ENCODE results near the gene NME1. TPM values are rescaled to one million over a fixed set of nuclear protein-coding genes. Genes with fewer than 3 reads are reported as not detected.

NME1 gene
- total and polyA plus RNA-seq, 3 experiments from 2014 or later, result 61.2 to 404 (median 401) TPM

DNA sequence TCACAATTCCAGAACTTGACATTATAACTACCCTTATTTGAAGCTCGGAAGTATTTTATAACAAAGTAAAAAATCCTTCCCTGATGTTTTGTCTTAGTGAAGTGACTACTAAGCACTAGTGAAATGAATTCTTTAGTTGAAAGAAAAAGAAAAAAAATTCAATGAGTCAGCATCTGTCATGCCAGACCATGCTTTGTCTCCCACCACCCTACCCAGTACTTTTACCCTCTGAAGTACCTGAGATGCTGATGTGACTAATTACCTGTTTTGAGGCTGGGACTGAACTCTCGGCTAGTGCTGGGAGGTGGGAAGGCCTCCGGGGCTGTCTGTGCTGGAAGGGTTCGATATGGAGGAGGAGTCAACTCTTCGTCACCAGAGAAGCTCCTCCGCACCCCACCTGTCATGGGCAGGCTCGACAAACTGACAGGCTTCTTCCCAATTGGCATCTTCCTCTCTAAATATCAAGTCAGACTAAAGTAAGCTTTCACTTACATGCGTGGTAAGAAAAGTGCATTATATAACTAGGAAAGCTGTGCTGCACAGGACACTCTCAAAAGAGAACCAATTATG lies 32.5 kb downstream of the NME1 start:
- H3K27me3 Mint-ChIP-seq, result no peaks in the 10 kb centered on the region
- H3K27ac ChIP-seq (ENCODE audit: low read depth, low read length), result no peak overlapping the region
- H3K4me1 ChIP-seq (ENCODE audit: insufficient read depth, low read length), result no peaks in the 10 kb centered on the region
- H3K27me3 ChIP-seq (ENCODE audit: insufficient read depth, low read length, poor library complexity, severe bottlenecking), result no peaks in the 10 kb centered on the region
- H3K4me3 Mint-ChIP-seq, result no peak overlapping the region
- H3K4me1 Mint-ChIP-seq, result peaks cover 0 to 4% (median 0%) of the 10 kb centered on the region in 3 donors
- CTCF ChIA-PET, result no interaction called here
- H3K4me3 ChIP-seq (ENCODE audit: low read length), result no peak overlapping the region
- H3K9me3 Mint-ChIP-seq, result no peaks in the 10 kb centered on the region
- H3K36me3 Mint-ChIP-seq, result peaks cover 0 to 73% (median 10%) of the 10 kb centered on the region in 3 donors
- no peak for DNase-seq
- no peaks in the 10 kb centered on the region for H3K36me3 ChIP-seq (ENCODE audit: insufficient read depth, low read length)
- H3K9me3 ChIP-seq (ENCODE audit: low read length), result no peaks in the 10 kb centered on the region
- peak overlapping the region in 4 of 8 donors; percentile 42 to 89 (median 72) for H3K27ac Mint-ChIP-seq
- POLR2A ChIA-PET, result no interaction called here

GRCh38 chr17:51188271-51188833 lies 35.0 kb downstream of the NME1 start:
- no peak for DNase-seq
- Histone ChIP-seq H3K4me3 (ENCODE audit: low read length) (no peak overlapping the region), H3K27ac (ENCODE audit: low read depth, low read length) (no peak overlapping the region), H3K4me1 (ENCODE audit: insufficient read depth, low read length) (no peaks in the 10 kb centered on the region), H3K36me3 (ENCODE audit: insufficient read depth, low read length) (peaks cover 15% of the 10 kb centered on the region), H3K27me3 (ENCODE audit: insufficient read depth, low read length, poor library complexity, severe bottlenecking) (no peaks in the 10 kb centered on the region), H3K9me3 (ENCODE audit: low read length) (no peaks in the 10 kb centered on the region)
- Mint-ChIP-seq H3K9me3 (no peaks in the 10 kb centered on the region), H3K27ac (peak overlapping the region in 1 of 8 donors; percentile 81), H3K4me1 (peaks cover 0 to 4% (median 0%) of the 10 kb centered on the region in 3 donors), H3K36me3 (peaks cover 0 to 75% (median 15%) of the 10 kb centered on the region in 3 donors), H3K27me3 (no peaks in the 10 kb centered on the region), H3K4me3 (no peak overlapping the region)
- CTCF ChIA-PET, result no interaction called here
- POLR2A ChIA-PET, result no interaction called here

DNA sequence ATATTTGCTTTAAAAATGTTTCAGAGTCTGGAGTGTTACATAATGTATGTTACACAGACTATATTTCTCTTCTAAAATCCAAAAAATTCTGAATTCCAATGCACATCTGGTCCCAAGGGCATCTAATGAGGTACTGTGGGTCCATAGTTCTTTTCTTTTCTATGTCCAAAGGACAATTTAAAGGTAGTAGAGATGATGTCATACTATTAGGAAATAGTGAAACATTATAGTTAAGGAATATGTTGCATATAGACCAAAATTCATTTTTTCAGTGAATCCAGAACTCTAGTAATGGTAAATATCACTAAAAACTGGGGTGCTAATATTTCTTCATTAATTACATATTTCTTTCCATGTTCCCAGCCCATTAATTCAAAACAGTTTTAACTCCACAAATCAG lies 35.8 kb downstream of the NME1 start:
- ChIA-PET CTCF (no interaction called here), POLR2A (no interaction called here)
- H3K36me3 Mint-ChIP-seq, result peaks cover 0 to 76% (median 18%) of the 10 kb centered on the region in 3 donors
- H3K9me3 ChIP-seq (ENCODE audit: low read length), result no peaks in the 10 kb centered on the region
- no peaks in the 10 kb centered on the region for H3K27me3 ChIP-seq (ENCODE audit: insufficient read depth, low read length, poor library complexity, severe bottlenecking)
- H3K27ac Mint-ChIP-seq, result peak overlapping the region in 3 of 8 donors; percentile 32 to 82 (median 67)
- H3K9me3 Mint-ChIP-seq, result no peaks in the 10 kb centered on the region
- peaks cover 0 to 4% (median 0%) of the 10 kb centered on the region in 3 donors for H3K4me1 Mint-ChIP-seq
- H3K36me3 ChIP-seq (ENCODE audit: insufficient read depth, low read length), result peaks cover 23% of the 10 kb centered on the region
- H3K4me3 ChIP-seq (ENCODE audit: low read length), result no peak overlapping the region
- H3K27ac ChIP-seq (ENCODE audit: low read depth, low read length), result no peak overlapping the region
- H3K4me1 ChIP-seq (ENCODE audit: insufficient read depth, low read length), result no peaks in the 10 kb centered on the region
- H3K4me3 Mint-ChIP-seq, result no peak overlapping the region
- DNase-seq, result no peak
- H3K27me3 Mint-ChIP-seq, result no peaks in the 10 kb centered on the region

DNA sequence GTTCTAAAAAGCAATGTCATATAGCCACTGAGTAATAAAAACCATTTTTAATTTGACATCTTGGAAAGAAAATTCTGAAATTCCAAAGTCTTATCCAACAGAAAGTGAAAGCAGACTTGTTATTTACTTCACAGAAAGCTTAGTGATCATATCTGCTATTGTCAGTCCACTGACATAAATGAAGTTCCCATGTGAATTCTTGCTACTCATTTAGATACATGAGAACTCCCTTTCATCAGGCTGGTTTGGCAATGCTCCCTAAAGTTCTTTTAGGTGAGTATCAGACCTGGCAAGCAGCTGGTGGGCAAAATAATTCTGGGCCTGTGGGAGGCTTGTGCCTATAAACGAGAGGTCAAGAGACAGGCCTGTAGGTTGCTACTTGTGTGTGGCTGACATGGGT lies 36.3 kb downstream of the NME1 start:
- Histone ChIP-seq H3K36me3 (ENCODE audit: insufficient read depth, low read length) (peaks cover 24% of the 10 kb centered on the region), H3K27ac (ENCODE audit: low read depth, low read length) (no peak overlapping the region), H3K27me3 (ENCODE audit: insufficient read depth, low read length, poor library complexity, severe bottlenecking) (no peaks in the 10 kb centered on the region), H3K4me1 (ENCODE audit: insufficient read depth, low read length) (no peaks in the 10 kb centered on the region), H3K4me3 (ENCODE audit: low read length) (no peak overlapping the region), H3K9me3 (ENCODE audit: low read length) (no peaks in the 10 kb centered on the region)
- peak overlapping the region in 6 of 8 donors; percentile 30 to 82 (median 58) for H3K27ac Mint-ChIP-seq
- no peaks in the 10 kb centered on the region for H3K27me3 Mint-ChIP-seq
- no peak for DNase-seq
- peaks cover 0 to 4% (median 0%) of the 10 kb centered on the region in 3 donors for H3K4me1 Mint-ChIP-seq
- peaks cover 0 to 74% (median 18%) of the 10 kb centered on the region in 3 donors for H3K36me3 Mint-ChIP-seq
- no peaks in the 10 kb centered on the region for H3K9me3 Mint-ChIP-seq
- POLR2A ChIA-PET, result no interaction called here
- H3K4me3 Mint-ChIP-seq, result no peak overlapping the region
- CTCF ChIA-PET, result no interaction called here

- Histone ChIP-seq H3K27ac (ENCODE audit: low read depth, low read length) (no peak overlapping the region), H3K27me3 (ENCODE audit: insufficient read depth, low read length, poor library complexity, severe bottlenecking) (no peaks in the 10 kb centered on the region), H3K4me1 (ENCODE audit: insufficient read depth, low read length) (no peaks in the 10 kb centered on the region), H3K4me3 (ENCODE audit: low read length) (no peak overlapping the region), H3K36me3 (ENCODE audit: insufficient read depth, low read length) (peaks cover 24% of the 10 kb centered on the region), H3K9me3 (ENCODE audit: low read length) (no peaks in the 10 kb centered on the region)
- no peaks in the 10 kb centered on the region for H3K27me3 Mint-ChIP-seq
- CTCF ChIA-PET, result no interaction called here
- no peak for DNase-seq
- POLR2A ChIA-PET, result no interaction called here
- H3K9me3 Mint-ChIP-seq, result no peaks in the 10 kb centered on the region
- H3K27ac Mint-ChIP-seq, result no peak overlapping the region
- no peaks in the 10 kb centered on the region for H3K4me1 Mint-ChIP-seq
- H3K4me3 Mint-ChIP-seq, result no peak overlapping the region
- H3K36me3 Mint-ChIP-seq, result peaks cover 0 to 70% (median 14%) of the 10 kb centered on the region in 3 donors
Measured at GRCh38 chr17:51191895-51192294, 38.5 kb downstream of the NME1 start.

- no peak for DNase-seq
- Mint-ChIP-seq H3K9me3 (no peaks in the 10 kb centered on the region), H3K27ac (peak overlapping the region in 5 of 8 donors; percentile 6 to 87 (median 32)), H3K36me3 (peaks cover 0 to 76% (median 16%) of the 10 kb centered on the region in 3 donors), H3K4me3 (no peak overlapping the region), H3K4me1 (peaks cover 0 to 6% (median 5%) of the 10 kb centered on the region in 3 donors), H3K27me3 (no peaks in the 10 kb centered on the region)
- Histone ChIP-seq H3K27ac (ENCODE audit: low read depth, low read length) (no peak overlapping the region), H3K4me3 (ENCODE audit: low read length) (no peak overlapping the region), H3K9me3 (ENCODE audit: low read length) (no peaks in the 10 kb centered on the region), H3K36me3 (ENCODE audit: insufficient read depth, low read length) (peaks cover 30% of the 10 kb centered on the region), H3K4me1 (ENCODE audit: insufficient read depth, low read length) (no peaks in the 10 kb centered on the region), H3K27me3 (ENCODE audit: insufficient read depth, low read length, poor library complexity, severe bottlenecking) (no peaks in the 10 kb centered on the region)
- ChIA-PET CTCF (no interaction called here), POLR2A (no interaction called here)
Measured at GRCh38 chr17:51197754-51198153, 44.4 kb downstream of the NME1 start.

DNA sequence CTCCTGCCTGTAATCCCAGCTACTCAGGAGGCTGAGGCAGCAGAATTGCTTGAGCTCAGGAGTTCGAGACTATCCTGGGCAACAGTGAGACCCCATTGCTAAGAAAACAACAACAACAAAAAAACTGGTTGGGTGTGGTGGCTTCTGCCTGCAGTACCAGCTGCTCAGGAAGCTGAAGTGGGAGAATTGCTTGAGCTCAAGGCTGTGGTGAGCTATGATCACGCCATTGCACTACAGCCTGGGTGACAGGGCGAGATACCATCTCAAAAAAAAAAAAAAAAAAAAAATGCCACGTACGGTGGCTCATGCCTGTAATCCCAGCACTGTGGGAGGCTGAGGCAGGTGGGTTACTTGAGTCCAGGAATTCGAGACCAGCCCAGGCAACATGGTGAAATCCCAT lies 46.9 kb downstream of the NME1 start:
- Mint-ChIP-seq H3K36me3 (peaks cover 0 to 70% (median 18%) of the 10 kb centered on the region in 3 donors), H3K9me3 (no peaks in the 10 kb centered on the region), H3K4me3 (no peak overlapping the region), H3K27ac (peak overlapping the region in 3 of 8 donors; percentile 33 to 85 (median 76)), H3K27me3 (no peaks in the 10 kb centered on the region), H3K4me1 (peaks cover 0 to 6% (median 5%) of the 10 kb centered on the region in 3 donors)
- peak in 1 of 5 donors; percentile 5 for DNase-seq
- Histone ChIP-seq H3K4me3 (ENCODE audit: low read length) (no peak overlapping the region), H3K27me3 (ENCODE audit: insufficient read depth, low read length, poor library complexity, severe bottlenecking) (no peaks in the 10 kb centered on the region), H3K27ac (ENCODE audit: low read depth, low read length) (no peak overlapping the region), H3K36me3 (ENCODE audit: insufficient read depth, low read length) (peaks cover 20% of the 10 kb centered on the region), H3K9me3 (ENCODE audit: low read length) (no peaks in the 10 kb centered on the region), H3K4me1 (ENCODE audit: insufficient read depth, low read length) (no peaks in the 10 kb centered on the region)
- CTCF ChIA-PET, result no interaction called here
- POLR2A ChIA-PET, result interaction anchor here (0.6 to 0.7 kb wide), 3 partner anchors 33 to 480 kb away, joined by 3 to 8 read pairs (median 5); no protein-coding TSS in a partner anchor

GRCh38 chr17:51200846-51201245 lies 47.5 kb downstream of the NME1 start:
- ChIA-PET CTCF (no interaction called here), POLR2A (no interaction called here)
- H3K9me3 Mint-ChIP-seq, result no peaks in the 10 kb centered on the region
- peak overlapping the region in 4 of 8 donors; percentile 5 to 85 (median 70) for H3K27ac Mint-ChIP-seq
- no peak for DNase-seq
- no peak overlapping the region for H3K4me3 Mint-ChIP-seq
- peaks cover 20% of the 10 kb centered on the region for H3K36me3 ChIP-seq (ENCODE audit: insufficient read depth, low read length)
- H3K27ac ChIP-seq (ENCODE audit: low read depth, low read length), result no peak overlapping the region
- no peaks in the 10 kb centered on the region for H3K27me3 Mint-ChIP-seq
- H3K4me1 Mint-ChIP-seq, result peaks cover 0 to 6% (median 5%) of the 10 kb centered on the region in 3 donors
- peaks cover 0 to 69% (median 20%) of the 10 kb centered on the region in 3 donors for H3K36me3 Mint-ChIP-seq
- H3K9me3 ChIP-seq (ENCODE audit: low read length), result no peaks in the 10 kb centered on the region
- H3K4me1 ChIP-seq (ENCODE audit: insufficient read depth, low read length), result no peaks in the 10 kb centered on the region
- H3K4me3 ChIP-seq (ENCODE audit: low read length), result no peak overlapping the region
- H3K27me3 ChIP-seq (ENCODE audit: insufficient read depth, low read length, poor library complexity, severe bottlenecking), result no peaks in the 10 kb centered on the region
